SU-DHL-6 (cell line): ENCODE data around the gene TMEM220.

Experiments used
- H2AFZ ChIP-seq: fragments of 200-600 bp; sonication (generic); 2 replicates; pipeline ENCODE4 v1.6.1; 2014; ENCODE audit warnings: low read depth, mild to moderate bottlenecking, moderate library complexity, mixed read lengths, antibody characterized with exemption, low read length; ENCODE audit not compliant: severe bottlenecking
- H3F3A ChIP-seq: fragments of 200-600 bp; shearing (Covaris generic); 2 replicates; pipeline ENCODE4 v1.6.0; 2016; ENCODE audit warnings: antibody characterized with exemption, mild to moderate bottlenecking; ENCODE audit not compliant: insufficient read depth
- H3K27ac ChIP-seq: fragments of 200-600 bp; sonication (generic); 2 replicates; pipeline ENCODE4 v1.5.1; 2016; ENCODE audit warnings: low read depth, mild to moderate bottlenecking, low read length, moderate library complexity, mixed read lengths
- H3K27me3 ChIP-seq: fragments of 200-600 bp; sonication (generic), shearing (Covaris generic); 2 replicates; pipeline ENCODE4 v1.6.0; 2014; ENCODE audit warnings: mild to moderate bottlenecking, low read length
- H3K36me3 ChIP-seq: fragments of 200-600 bp; sonication (generic); 2 replicates; pipeline ENCODE4 v1.6.1; 2014; ENCODE audit warnings: mild to moderate bottlenecking, low read length, mixed read lengths
- H3K4me2 ChIP-seq: fragments of 300-600, 200-600 bp; shearing (Covaris generic), sonication (generic); 2 replicates; pipeline ENCODE4 v1.6.0; 2014; ENCODE audit warnings: low read length, low read depth, mild to moderate bottlenecking; ENCODE audit not compliant: poor library complexity, severe bottlenecking
- H3K4me3 ChIP-seq: fragments of 200-600 bp; sonication (generic); 2 replicates; pipeline ENCODE4 v1.5.1; 2014; ENCODE audit warnings: antibody characterized with exemption, low read length, mild to moderate bottlenecking, mixed read lengths; ENCODE audit not compliant: insufficient read depth, poor library complexity, severe bottlenecking
- H3K79me2 ChIP-seq: fragments of 200-600 bp; sonication (generic); 2 replicates; pipeline ENCODE4 v1.6.1; 2014; ENCODE audit warnings: mild to moderate bottlenecking, low read length, moderate library complexity; ENCODE audit not compliant: insufficient read depth
- H3K9ac ChIP-seq: fragments of 200-600 bp; sonication (generic); 2 replicates; pipeline ENCODE4 v1.7.0; 2014; ENCODE audit warnings: mild to moderate bottlenecking, low read length
- H3K9me2 ChIP-seq: fragments of 200-600 bp; sonication (generic); replicated peaks from 2 replicates; pipeline ENCODE4 v1.6.1; 2014; ENCODE audit warnings: low read length; ENCODE audit not compliant: insufficient read depth
- H3K9me3 ChIP-seq: fragments of 200-600 bp; sonication (generic); 2 replicates; pipeline ENCODE4 v1.6.1; 2014; ENCODE audit warnings: low read length, mixed read lengths; ENCODE audit not compliant: insufficient read depth
- H4K20me1 ChIP-seq: fragments of 200-600 bp; sonication (generic); 2 replicates; pipeline ENCODE4 v1.6.1; 2014; ENCODE audit warnings: low read depth, mild to moderate bottlenecking, antibody characterized with exemption, low read length, moderate library complexity, mixed read lengths
- CTCF ChIP-seq: fragments of 200-600 bp; sonication (generic); IDR thresholded peaks from one replicate; pipeline ENCODE4 v1.5.1; 2017; ENCODE audit warnings: antibody characterized with exemption, mild to moderate bottlenecking, low read length, moderate library complexity; ENCODE audit not compliant: insufficient read depth, poor library complexity, severe bottlenecking
- EZH2phosphoT487 ChIP-seq: fragments of 200-600 bp; sonication (generic), shearing (Covaris generic); conservative IDR thresholded peaks from 2 replicates; pipeline ENCODE4 v1.6.1; 2018; ENCODE audit warnings: mild to moderate bottlenecking, antibody characterized with exemption, low read length, moderate library complexity, mixed read lengths

Gene TMEM220

GRCh38 chr17:10776381-10776780, 46.6 kb upstream of the TMEM220 start:
- Histone ChIP-seq H3K9me2 (no peaks in the 10 kb centered on the region), H3F3A (no peaks in the 10 kb centered on the region), H3K4me2 (no peak overlapping the region), H3K27ac (no peak overlapping the region), H3K9ac (no peak overlapping the region), H4K20me1 (no peaks in the 10 kb centered on the region), H3K79me2 (no peaks in the 10 kb centered on the region), H3K36me3 (no peaks in the 10 kb centered on the region), H3K27me3 (no peaks in the 10 kb centered on the region), H2AFZ (no peak overlapping the region), H3K4me3 (no peak overlapping the region), H3K9me3 (no peaks in the 10 kb centered on the region)
- no peak for TF ChIP-seq CTCF
- no peak for TF ChIP-seq EZH2phosphoT487

- Histone ChIP-seq H3K9me2 (no peaks in the 10 kb centered on the region), H2AFZ (no peak overlapping the region), H4K20me1 (no peaks in the 10 kb centered on the region), H3F3A (no peaks in the 10 kb centered on the region), H3K9me3 (no peaks in the 10 kb centered on the region), H3K4me2 (no peak overlapping the region), H3K36me3 (no peaks in the 10 kb centered on the region), H3K79me2 (no peaks in the 10 kb centered on the region), H3K9ac (no peak overlapping the region), H3K27ac (no peak overlapping the region), H3K27me3 (no peaks in the 10 kb centered on the region), H3K4me3 (no peak overlapping the region)
- TF ChIP-seq CTCF (no peak), EZH2phosphoT487 (no peak)
These were observed 46.0 kb upstream of the TMEM220 start for GRCh38 chr17:10775740-10776356.

GRCh38 chr17:10775058-10775457, 45.2 kb upstream of the TMEM220 start:
- H3K36me3 ChIP-seq, result no peaks in the 10 kb centered on the region
- H4K20me1 ChIP-seq, result no peaks in the 10 kb centered on the region
- no peaks in the 10 kb centered on the region for H3F3A ChIP-seq
- no peak overlapping the region for H2AFZ ChIP-seq
- no peak overlapping the region for H3K4me3 ChIP-seq
- no peaks in the 10 kb centered on the region for H3K9me2 ChIP-seq
- H3K27me3 ChIP-seq, result no peaks in the 10 kb centered on the region
- H3K9ac ChIP-seq, result no peak overlapping the region
- no peaks in the 10 kb centered on the region for H3K9me3 ChIP-seq
- TF ChIP-seq CTCF (no peak), EZH2phosphoT487 (no peak)
- H3K27ac ChIP-seq, result no peak overlapping the region
- no peaks in the 10 kb centered on the region for H3K79me2 ChIP-seq
- no peak overlapping the region for H3K4me2 ChIP-seq
